B cell (primary cell): ENCODE data around the gene ZCCHC4. TPM values are rescaled to one million over a fixed set of nuclear protein-coding genes. Genes with fewer than 3 reads are reported as not detected.

Source experiments
- ATAC-seq: fragments of 200-7000 bp; cut with Tn5 transposase; one replicate; pipeline ENCODE4 v1.10.0; 2021; ENCODE audit warnings: low read depth, mild to moderate bottlenecking, moderate number of reproducible peaks, moderate library complexity
- CTCF ChIA-PET: fragments of 350-600 bp; sonication (Branson Sonifier 250); formaldehyde crosslinking; loops from one replicate; lab custom pipeline; 2021; ENCODE audit warnings: antibody characterized with exemption, inconsistent platforms; lab: Charles Lee
- POLR2A ChIA-PET: fragments of 350-600 bp; sonication (Branson Sonifier 250); formaldehyde crosslinking; loops from one replicate; lab custom pipeline; 2021; ENCODE audit warnings: antibody characterized with exemption; lab: Charles Lee
- DNase-seq: peaks from one replicate; pipeline ENCODE4 v3.0.0; 2013
- H2AFZ ChIP-seq: 2 replicates; pipeline ENCODE4 v1.6.1; 2012; ENCODE audit warnings: mild to moderate bottlenecking, low read depth, low read length; ENCODE audit not compliant: insufficient read depth, poor library complexity, severe bottlenecking
- H3K27ac ChIP-seq, 2 donors: 1 replicate in 1 of 2; 2 replicates in 1 of 2; pipeline ENCODE4 v1.5.1; 2012 to 2013; ENCODE audit warnings: low read length in 2 of 2, mild to moderate bottlenecking in 2 of 2, moderate library complexity in 1 of 2
- H3K27me3 ChIP-seq, 4 experiments: fragments of 200-600 bp in 1 of 4; sonication (generic) in 1 of 4; replicated peaks in 1 of 4; 1 replicate in 2 of 4; 2 replicates in 2 of 4; pipeline versions ENCODE4 v1.6.1 to v1.7.0; 2013 to 2016; ENCODE audit warnings: low read length in 3 of 4, mild to moderate bottlenecking in 2 of 4, mixed read lengths in 1 of 4, moderate library complexity in 1 of 4; ENCODE audit not compliant: insufficient read depth in 4 of 4, control insufficient read depth in 3 of 4; ENCODE audit errors: control extremely low read depth in 1 of 4
- H3K36me3 ChIP-seq, 2 experiments: replicated peaks in 1 of 2; 1 replicate in 1 of 2; 2 replicates in 1 of 2; pipeline versions ENCODE4 v1.6.1 to v1.7.1; 2013; ENCODE audit warnings: low read length in 1 of 2; ENCODE audit not compliant: insufficient read depth in 2 of 2, control insufficient read depth in 1 of 2; ENCODE audit errors: control extremely low read depth in 1 of 2, extremely low read depth in 1 of 2
- H3K4me1 ChIP-seq, 2 donors: fragments of 200-600 bp in 1 of 2; sonication (generic) in 1 of 2; 1 replicate in 1 of 2; 2 replicates in 1 of 2; pipeline versions ENCODE4 v1.5.1 to v1.6.1; 2013 to 2017; ENCODE audit warnings: low read length in 2 of 2; ENCODE audit not compliant: control insufficient read depth in 2 of 2, insufficient read depth in 2 of 2
- H3K4me2 ChIP-seq: replicated peaks from 2 replicates; pipeline ENCODE3; 2012; ENCODE audit warnings: mild to moderate bottlenecking, low read depth, low read length; ENCODE audit not compliant: poor library complexity, severe bottlenecking
- H3K4me3 ChIP-seq, 5 experiments: fragments of 200-600 bp in 1 of 5; sonication (generic) in 1 of 5; 1 replicate in 3 of 5; 2 replicates in 2 of 5; pipeline versions ENCODE4 v1.5.1 to v1.7.0; 2011 to 2016; ENCODE audit warnings: low read length in 4 of 5, mild to moderate bottlenecking in 4 of 5, low read depth in 2 of 5, control low read depth in 1 of 5, moderate library complexity in 1 of 5; ENCODE audit not compliant: insufficient read depth in 1 of 5; ENCODE audit errors: control extremely low read depth in 1 of 5, extremely low read depth in 1 of 5
- H3K79me2 ChIP-seq: fragments of 200-600 bp; sonication (generic); one replicate; pipeline ENCODE4 v1.6.0; 2016; ENCODE audit warnings: low read length; ENCODE audit not compliant: control insufficient read depth, insufficient read depth
- H3K9ac ChIP-seq: fragments of 200-600 bp; sonication (generic); 2 replicates; pipeline ENCODE4 v1.6.1; 2017; ENCODE audit warnings: mild to moderate bottlenecking, low read length, moderate library complexity
- H3K9me3 ChIP-seq, 3 donors: one replicate each; pipeline versions ENCODE4 v1.6.1 to v1.7.1; 2013; ENCODE audit warnings: low read length in 2 of 3; ENCODE audit not compliant: control insufficient read depth in 2 of 3, insufficient read depth in 1 of 3; ENCODE audit errors: control extremely low read depth in 1 of 3
- H4K20me1 ChIP-seq: 2 replicates; pipeline ENCODE4 v1.6.0; 2012; ENCODE audit warnings: mild to moderate bottlenecking, low read length; ENCODE audit not compliant: insufficient read depth, control insufficient read depth, poor library complexity, severe bottlenecking
- H3K27ac Mint-ChIP-seq: one replicate; pipeline ENCODE4 v1.8.0; 2021; ENCODE audit warnings: mixed read lengths
- H3K27me3 Mint-ChIP-seq: one replicate; pipeline ENCODE4 v1.8.0; 2021; ENCODE audit warnings: mixed read lengths
- H3K4me1 Mint-ChIP-seq: one replicate; pipeline ENCODE4 v1.8.0; 2021; ENCODE audit warnings: mixed read lengths
- H3K4me3 Mint-ChIP-seq: one replicate; pipeline ENCODE4 v1.8.0; 2021; ENCODE audit warnings: mixed read lengths
- H3K9me3 Mint-ChIP-seq: one replicate; pipeline ENCODE4 v1.8.0; 2022; ENCODE audit warnings: mixed read lengths; ENCODE audit not compliant: insufficient read depth
- EZH2 ChIP-seq: IDR thresholded peaks from 2 replicates; pipeline ENCODE4 v1.6.1; 2012; ENCODE audit warnings: borderline replicate concordance, low read depth, mild to moderate bottlenecking, moderate library complexity, low read length; ENCODE audit not compliant: insufficient read depth, poor library complexity, severe bottlenecking
- WGBS: methylation state at CpG from one replicate; pipeline ENCODE4 v1.1.5; 2013; ENCODE audit warnings: missing lambda C conversion rate; ENCODE audit not compliant: insufficient coverage; 5-methylcytosine and 5-hydroxymethylcytosine counted together
- intact Hi-C: fragments of 100-400 bp; cut with micrococcal nuclease; formaldehyde crosslinking; loops from one replicate; pipeline ENCODE4 v1.10.0; 2022
- polyA plus RNA-seq: library from polyadenylated mRNA; depleted of rRNA; stranded (reverse); fragments of >200 nt; gene quantifications from 2 replicates; pipeline ENCODE4 v1.2.3, GENCODE V29; 2012
- total RNA-seq, 2 donors: library from RNA; stranded (reverse); fragments of 120-200 nt in 1 of 2; gene quantifications; 1 replicate in 1 of 2; 2 replicates in 1 of 2; pipeline versions ENCODE4 v1.2.3 to v1.2.4, GENCODE V29; 2013 to 2022
- TF ChIP-seq, protein P1 (sequence below): fragments of 200-600 bp; IDR thresholded peaks from one replicate; pipeline ENCODE4 v1.8.0; 2022; ENCODE audit warnings: antibody characterized with exemption, mild to moderate bottlenecking

ZCCHC4 gene
- total and polyA plus RNA-seq, 2 donors (not counting 1 experiment from before 2014, with no cell fraction given): 6.5 to 22.4 TPM

DNA sequence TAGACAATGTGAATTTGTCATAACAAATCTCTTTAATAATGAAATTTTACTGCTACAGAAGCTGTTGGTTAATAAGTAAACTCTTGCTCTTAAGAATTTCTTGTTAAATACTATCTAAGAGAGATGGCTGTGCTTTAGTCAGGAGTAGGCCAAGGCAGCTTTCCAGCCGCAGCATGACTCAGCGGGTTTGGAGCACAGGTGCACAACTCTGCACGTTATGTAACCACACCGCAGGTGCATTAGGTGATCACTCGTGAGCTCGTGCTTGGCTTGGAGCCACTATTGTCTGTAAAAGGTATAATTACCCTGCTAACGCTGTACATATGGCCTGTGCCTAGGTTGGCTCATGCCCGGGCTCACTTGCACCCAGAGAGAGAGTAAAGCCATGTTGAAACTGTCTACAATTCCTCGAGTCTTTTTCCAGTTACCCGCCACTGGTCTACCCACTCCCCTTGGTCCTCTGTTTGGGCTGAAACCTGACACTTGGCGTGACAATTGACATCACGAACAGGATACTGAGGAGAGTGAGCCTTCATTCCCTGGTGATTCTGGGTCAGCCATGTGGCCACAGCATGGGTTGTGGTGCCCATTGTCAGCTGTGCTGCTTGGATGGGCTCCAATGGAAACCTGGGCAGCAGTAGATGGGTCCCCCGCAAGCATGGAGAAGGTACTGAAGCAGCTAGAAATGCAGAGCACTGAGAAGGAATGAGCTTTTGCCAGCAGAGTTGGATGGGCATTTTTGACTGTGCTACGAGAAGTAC lies 46.1 kb downstream of the ZCCHC4 start:
- Mint-ChIP-seq H3K9me3 (peaks cover 3% of the 10 kb centered on the region), H3K4me1 (no peaks in the 10 kb centered on the region), H3K4me3 (no peak overlapping the region), H3K27ac (no peak overlapping the region), H3K27me3 (no peaks in the 10 kb centered on the region)
- H3K36me3 ChIP-seq: peaks cover 0 to 1% of the 10 kb centered on the region in 2 experiments
- H3K4me3 ChIP-seq: no peak overlapping the region
- intact Hi-C loops: no loop called here
- H3K4me1 ChIP-seq: no peaks in the 10 kb centered on the region
- H2AFZ ChIP-seq: no peak overlapping the region
- peaks cover 0 to 11% (median 0%) of the 10 kb centered on the region in 3 donors for H3K9me3 ChIP-seq
- no peaks in the 10 kb centered on the region for H3K79me2 ChIP-seq
- no peak for DNase-seq
- CTCF ChIA-PET: interaction anchor here (1.4 to 4.7 kb wide), 2 partner anchors 8 to 214 kb away, joined by 3 to 23 read pairs; no protein-coding TSS in a partner anchor
- TF ChIP-seq, protein P1, sequence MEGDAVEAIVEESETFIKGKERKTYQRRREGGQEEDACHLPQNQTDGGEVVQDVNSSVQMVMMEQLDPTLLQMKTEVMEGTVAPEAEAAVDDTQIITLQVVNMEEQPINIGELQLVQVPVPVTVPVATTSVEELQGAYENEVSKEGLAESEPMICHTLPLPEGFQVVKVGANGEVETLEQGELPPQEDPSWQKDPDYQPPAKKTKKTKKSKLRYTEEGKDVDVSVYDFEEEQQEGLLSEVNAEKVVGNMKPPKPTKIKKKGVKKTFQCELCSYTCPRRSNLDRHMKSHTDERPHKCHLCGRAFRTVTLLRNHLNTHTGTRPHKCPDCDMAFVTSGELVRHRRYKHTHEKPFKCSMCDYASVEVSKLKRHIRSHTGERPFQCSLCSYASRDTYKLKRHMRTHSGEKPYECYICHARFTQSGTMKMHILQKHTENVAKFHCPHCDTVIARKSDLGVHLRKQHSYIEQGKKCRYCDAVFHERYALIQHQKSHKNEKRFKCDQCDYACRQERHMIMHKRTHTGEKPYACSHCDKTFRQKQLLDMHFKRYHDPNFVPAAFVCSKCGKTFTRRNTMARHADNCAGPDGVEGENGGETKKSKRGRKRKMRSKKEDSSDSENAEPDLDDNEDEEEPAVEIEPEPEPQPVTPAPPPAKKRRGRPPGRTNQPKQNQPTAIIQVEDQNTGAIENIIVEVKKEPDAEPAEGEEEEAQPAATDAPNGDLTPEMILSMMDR: no peak
- no peak for TF ChIP-seq EZH2
- no peaks in the 10 kb centered on the region for H4K20me1 ChIP-seq
- POLR2A ChIA-PET: no interaction called here
- no peak overlapping the region for H3K4me2 ChIP-seq
- ATAC-seq: no peak
- 91% methylated on average over 14 of the region's 14 CpGs for WGBS
- H3K27ac ChIP-seq: no peak overlapping the region
- H3K27me3 ChIP-seq: no peaks in the 10 kb centered on the region
- no peak overlapping the region for H3K9ac ChIP-seq

DNA sequence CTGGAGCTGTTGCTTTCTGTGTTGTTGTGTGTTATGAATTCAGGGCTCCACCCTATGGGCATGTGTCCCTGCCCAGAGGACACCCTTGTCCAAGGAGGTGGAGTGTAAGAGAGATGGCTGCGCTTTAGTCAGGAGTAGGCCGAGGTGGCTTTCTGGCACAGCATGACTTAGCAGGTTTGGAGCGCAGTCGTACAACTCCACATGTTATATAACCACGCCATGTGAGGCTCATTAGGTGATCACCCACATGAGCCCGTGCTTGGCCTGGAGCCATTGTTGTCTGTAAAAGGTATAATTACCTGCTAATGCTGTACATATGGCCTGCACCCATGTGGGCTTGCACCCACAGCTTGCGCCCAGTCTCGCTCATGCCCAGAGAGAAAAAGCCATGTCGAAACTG lies 48.7 kb downstream of the ZCCHC4 start:
- Histone ChIP-seq H2AFZ (no peak overlapping the region), H3K9ac (no peak overlapping the region), H3K4me3 (no peak overlapping the region), H3K4me1 (no peaks in the 10 kb centered on the region), H3K9me3 (peaks cover 0 to 11% (median 0%) of the 10 kb centered on the region in 3 donors), H4K20me1 (no peaks in the 10 kb centered on the region), H3K79me2 (no peaks in the 10 kb centered on the region), H3K27ac (no peak overlapping the region), H3K4me2 (no peak overlapping the region), H3K27me3 (no peaks in the 10 kb centered on the region), H3K36me3 (peaks cover 1 to 2% of the 10 kb centered on the region in 2 experiments)
- no peak overlapping the region for H3K27ac Mint-ChIP-seq
- POLR2A ChIA-PET: no interaction called here
- H3K4me1 Mint-ChIP-seq: no peaks in the 10 kb centered on the region
- no peak for ATAC-seq
- H3K27me3 Mint-ChIP-seq: no peaks in the 10 kb centered on the region
- WGBS: 96% methylated on average over 5 of the region's 9 CpGs
- H3K4me3 Mint-ChIP-seq: no peak overlapping the region
- no peak for DNase-seq
- no peak for TF ChIP-seq EZH2
- TF ChIP-seq, protein P1: no peak
- H3K9me3 Mint-ChIP-seq: peaks cover 3% of the 10 kb centered on the region
- CTCF ChIA-PET: no interaction called here
- intact Hi-C loops: no loop called here
